Glutamatergic neuron (in vitro differentiated cells): ENCODE data around the gene RSPO4. TPM values are rescaled to one million over a fixed set of nuclear protein-coding genes. Genes with fewer than 3 reads are reported as not detected.

Experiments used
- DNase-seq: peaks from one replicate; pipeline ENCODE4 v3.0.0; 2022
- H3K27ac Mint-ChIP-seq: one replicate; pipeline ENCODE4 v1.8.0; 2020; ENCODE audit warnings: mild to moderate bottlenecking, mixed read lengths, inconsistent platforms; ENCODE audit not compliant: unreplicated experiment
- H3K27me3 Mint-ChIP-seq: one replicate; pipeline ENCODE4 v1.8.0; 2020; ENCODE audit warnings: mild to moderate bottlenecking, moderate library complexity, mixed read lengths, inconsistent platforms; ENCODE audit not compliant: unreplicated experiment
- H3K36me3 Mint-ChIP-seq: one replicate; pipeline ENCODE4 v1.8.0; 2020; ENCODE audit warnings: mild to moderate bottlenecking, mixed read lengths, inconsistent platforms; ENCODE audit not compliant: unreplicated experiment
- H3K4me1 Mint-ChIP-seq: one replicate; pipeline ENCODE4 v1.8.0; 2020; ENCODE audit warnings: mild to moderate bottlenecking, low read depth, mixed read lengths, inconsistent platforms; ENCODE audit not compliant: unreplicated experiment
- H3K4me3 Mint-ChIP-seq: one replicate; pipeline ENCODE4 v1.8.0; 2020; ENCODE audit warnings: mild to moderate bottlenecking, mixed read lengths, inconsistent platforms; ENCODE audit not compliant: unreplicated experiment
- H3K9me3 Mint-ChIP-seq: one replicate; pipeline ENCODE4 v1.8.0; 2020; ENCODE audit warnings: mild to moderate bottlenecking, moderate library complexity, mixed read lengths, inconsistent platforms; ENCODE audit not compliant: unreplicated experiment
- total RNA-seq: library from RNA; stranded (reverse); fragmentation: NEBNext Ultra II Directional; extraction: Animal tissue kit (Norgen Biotek cat#: 25700); gene quantifications from one replicate; pipeline ENCODE4 v1.2.1, GENCODE V29; 2021; ENCODE audit not compliant: unreplicated experiment
- TF ChIP-seq, protein P1 (sequence below): fragments of 200-600 bp; sonication (generic); IDR thresholded peaks from one replicate; pipeline ENCODE4 v1.5.0; 2021; ENCODE audit not compliant: partially characterized antibody, unreplicated experiment

RSPO4 gene
- total RNA-seq, 1 donor from 2014 or later = 0.86 TPM

- no peaks in the 10 kb centered on the region for H3K4me1 Mint-ChIP-seq
- H3K36me3 Mint-ChIP-seq = no peaks in the 10 kb centered on the region
- TF ChIP-seq, protein P1, sequence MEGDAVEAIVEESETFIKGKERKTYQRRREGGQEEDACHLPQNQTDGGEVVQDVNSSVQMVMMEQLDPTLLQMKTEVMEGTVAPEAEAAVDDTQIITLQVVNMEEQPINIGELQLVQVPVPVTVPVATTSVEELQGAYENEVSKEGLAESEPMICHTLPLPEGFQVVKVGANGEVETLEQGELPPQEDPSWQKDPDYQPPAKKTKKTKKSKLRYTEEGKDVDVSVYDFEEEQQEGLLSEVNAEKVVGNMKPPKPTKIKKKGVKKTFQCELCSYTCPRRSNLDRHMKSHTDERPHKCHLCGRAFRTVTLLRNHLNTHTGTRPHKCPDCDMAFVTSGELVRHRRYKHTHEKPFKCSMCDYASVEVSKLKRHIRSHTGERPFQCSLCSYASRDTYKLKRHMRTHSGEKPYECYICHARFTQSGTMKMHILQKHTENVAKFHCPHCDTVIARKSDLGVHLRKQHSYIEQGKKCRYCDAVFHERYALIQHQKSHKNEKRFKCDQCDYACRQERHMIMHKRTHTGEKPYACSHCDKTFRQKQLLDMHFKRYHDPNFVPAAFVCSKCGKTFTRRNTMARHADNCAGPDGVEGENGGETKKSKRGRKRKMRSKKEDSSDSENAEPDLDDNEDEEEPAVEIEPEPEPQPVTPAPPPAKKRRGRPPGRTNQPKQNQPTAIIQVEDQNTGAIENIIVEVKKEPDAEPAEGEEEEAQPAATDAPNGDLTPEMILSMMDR = no peak
- no peak for DNase-seq
- H3K4me3 Mint-ChIP-seq = no peak overlapping the region
- H3K27ac Mint-ChIP-seq = no peak overlapping the region
- H3K9me3 Mint-ChIP-seq = peaks cover 1% of the 10 kb centered on the region
- peaks cover 3% of the 10 kb centered on the region for H3K27me3 Mint-ChIP-seq
Measured at GRCh38 chr20:1022871-1023270, 20.8 kb upstream of the RSPO4 start.

- DNase-seq = no peak
- Mint-ChIP-seq H3K27ac (no peak overlapping the region), H3K36me3 (no peaks in the 10 kb centered on the region), H3K4me3 (no peak overlapping the region), H3K4me1 (peaks cover 2% of the 10 kb centered on the region), H3K9me3 (peaks cover 3% of the 10 kb centered on the region), H3K27me3 (peaks cover 9% of the 10 kb centered on the region)
- TF ChIP-seq, protein P1 = no peak
Measured at GRCh38 chr20:1020614-1021013, 18.5 kb upstream of the RSPO4 start.

- H3K4me3 Mint-ChIP-seq = no peak overlapping the region
- H3K4me1 Mint-ChIP-seq = peaks cover 3% of the 10 kb centered on the region
- H3K9me3 Mint-ChIP-seq = peaks cover 3% of the 10 kb centered on the region
- H3K27ac Mint-ChIP-seq = no peak overlapping the region
- peaks cover 14% of the 10 kb centered on the region for H3K27me3 Mint-ChIP-seq
- DNase-seq = no peak
- TF ChIP-seq, protein P1 = no peak
- H3K36me3 Mint-ChIP-seq = no peaks in the 10 kb centered on the region
Measured at GRCh38 chr20:1019344-1019743, 17.2 kb upstream of the RSPO4 start.

DNA sequence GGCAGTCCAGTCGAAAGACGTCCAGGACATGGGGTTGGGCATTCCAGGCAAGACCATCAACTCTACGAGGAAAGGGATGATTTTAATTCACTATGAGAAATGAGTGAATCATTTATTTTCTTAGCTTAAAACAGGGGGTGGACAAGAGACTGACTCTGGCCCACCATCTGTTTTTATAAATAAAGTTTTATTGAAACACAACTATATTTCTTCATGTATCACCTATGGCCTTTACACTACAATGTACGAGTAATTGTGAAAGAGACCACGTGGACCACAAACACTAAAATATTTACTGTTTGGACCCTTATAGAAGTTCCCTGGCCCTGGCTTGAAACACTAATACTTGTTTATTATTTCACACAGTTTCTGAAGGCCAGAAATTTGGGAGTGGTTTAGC lies 15.6 kb upstream of the RSPO4 start:
- DNase-seq = no peak
- peaks cover 3% of the 10 kb centered on the region for H3K4me1 Mint-ChIP-seq
- peaks cover 14% of the 10 kb centered on the region for H3K27me3 Mint-ChIP-seq
- H3K27ac Mint-ChIP-seq = no peak overlapping the region
- no peaks in the 10 kb centered on the region for H3K36me3 Mint-ChIP-seq
- TF ChIP-seq, protein P1 = no peak
- no peak overlapping the region for H3K4me3 Mint-ChIP-seq
- peaks cover 3% of the 10 kb centered on the region for H3K9me3 Mint-ChIP-seq

- peaks cover 3% of the 10 kb centered on the region for H3K9me3 Mint-ChIP-seq
- H3K4me1 Mint-ChIP-seq = peaks cover 3% of the 10 kb centered on the region
- no peak overlapping the region for H3K4me3 Mint-ChIP-seq
- H3K36me3 Mint-ChIP-seq = no peaks in the 10 kb centered on the region
- peaks cover 18% of the 10 kb centered on the region for H3K27me3 Mint-ChIP-seq
- TF ChIP-seq, protein P1 = no peak
- no peak for DNase-seq
- H3K27ac Mint-ChIP-seq = no peak overlapping the region
Measured at GRCh38 chr20:1015181-1015580, 13.1 kb upstream of the RSPO4 start.
